ENCODE measurements around the gene PBX2. TPM values are rescaled to one million over a fixed set of nuclear protein-coding genes. Genes with fewer than 3 reads are reported as not detected.

PBX2 gene
- total RNA-seq, 1 donor from 2014 or later: 16.3 TPM

DNA sequence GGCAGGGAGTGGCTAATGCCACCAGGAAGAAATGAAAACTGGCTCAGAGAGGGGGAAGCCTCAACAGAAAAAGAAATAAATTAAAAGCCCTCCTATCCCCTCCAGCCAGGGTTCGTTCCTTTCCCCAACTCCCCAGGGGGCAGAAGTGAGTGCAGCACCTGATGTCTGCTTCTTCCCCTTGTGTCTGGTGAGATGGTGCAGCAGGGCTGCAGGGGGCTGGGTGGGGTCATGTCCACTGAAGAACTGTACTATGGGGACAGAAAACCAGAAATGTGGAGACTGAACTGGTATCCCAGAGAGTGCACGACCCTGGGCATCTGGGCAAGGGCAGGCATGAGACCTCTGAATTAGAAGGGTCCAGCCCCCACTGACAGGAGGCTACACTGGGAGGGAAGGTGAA is 21.7 kb downstream of the PBX2 start:
- DNase-seq (ENCODE audit: low read depth): no peak
- FAIRE-seq: no peak
- no peaks in the 10 kb centered on the region for H3K27me3 ChIP-seq (ENCODE audit: control insufficient read depth, insufficient read depth, low read length)
- TF ChIP-seq, protein P1, sequence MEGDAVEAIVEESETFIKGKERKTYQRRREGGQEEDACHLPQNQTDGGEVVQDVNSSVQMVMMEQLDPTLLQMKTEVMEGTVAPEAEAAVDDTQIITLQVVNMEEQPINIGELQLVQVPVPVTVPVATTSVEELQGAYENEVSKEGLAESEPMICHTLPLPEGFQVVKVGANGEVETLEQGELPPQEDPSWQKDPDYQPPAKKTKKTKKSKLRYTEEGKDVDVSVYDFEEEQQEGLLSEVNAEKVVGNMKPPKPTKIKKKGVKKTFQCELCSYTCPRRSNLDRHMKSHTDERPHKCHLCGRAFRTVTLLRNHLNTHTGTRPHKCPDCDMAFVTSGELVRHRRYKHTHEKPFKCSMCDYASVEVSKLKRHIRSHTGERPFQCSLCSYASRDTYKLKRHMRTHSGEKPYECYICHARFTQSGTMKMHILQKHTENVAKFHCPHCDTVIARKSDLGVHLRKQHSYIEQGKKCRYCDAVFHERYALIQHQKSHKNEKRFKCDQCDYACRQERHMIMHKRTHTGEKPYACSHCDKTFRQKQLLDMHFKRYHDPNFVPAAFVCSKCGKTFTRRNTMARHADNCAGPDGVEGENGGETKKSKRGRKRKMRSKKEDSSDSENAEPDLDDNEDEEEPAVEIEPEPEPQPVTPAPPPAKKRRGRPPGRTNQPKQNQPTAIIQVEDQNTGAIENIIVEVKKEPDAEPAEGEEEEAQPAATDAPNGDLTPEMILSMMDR (IDR thresholded peaks at IDR 0.05; ENCODE audit: insufficient read depth, low read length, severe bottlenecking): no peak
- H3K4me3 ChIP-seq (ENCODE audit: low read depth, low read length): no peak overlapping the region
- peaks cover 16% of the 10 kb centered on the region for H3K36me3 ChIP-seq (ENCODE audit: control insufficient read depth, insufficient read depth, low read length)

DNA sequence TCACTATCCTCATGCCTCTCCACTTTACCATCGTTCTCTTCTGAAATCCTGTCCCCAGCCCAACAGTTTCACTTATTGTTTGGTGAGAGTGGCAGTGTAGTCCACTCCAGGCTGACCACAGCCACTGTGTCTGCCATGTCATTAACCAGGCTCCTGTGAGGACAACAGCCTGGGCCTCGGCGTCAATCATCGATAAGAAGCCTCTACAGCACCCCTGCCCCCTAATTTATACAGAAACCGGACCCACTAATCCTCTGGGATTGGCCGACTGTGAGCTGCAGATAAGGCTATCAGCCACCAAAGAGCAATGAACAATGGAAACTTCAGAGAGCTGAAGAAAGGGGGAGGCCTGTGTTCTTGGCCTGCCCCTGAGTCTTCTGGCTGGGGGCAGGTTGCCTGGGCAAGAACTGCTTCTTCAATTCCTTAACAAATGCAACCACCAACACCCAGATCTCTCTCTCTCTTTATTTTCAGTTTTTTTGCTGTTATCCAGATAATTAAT is 22.2 kb downstream of the PBX2 start:
- no peak for FAIRE-seq
- DNase-seq (ENCODE audit: low read depth): no peak
- no peaks in the 10 kb centered on the region for H3K27me3 ChIP-seq (ENCODE audit: control insufficient read depth, insufficient read depth, low read length)
- peaks cover 18% of the 10 kb centered on the region for H3K36me3 ChIP-seq (ENCODE audit: control insufficient read depth, insufficient read depth, low read length)
- H3K4me3 ChIP-seq (ENCODE audit: low read depth, low read length): no peak overlapping the region
- TF ChIP-seq, protein P1 (IDR thresholded peaks at IDR 0.05; ENCODE audit: insufficient read depth, low read length, severe bottlenecking): no peak

DNA sequence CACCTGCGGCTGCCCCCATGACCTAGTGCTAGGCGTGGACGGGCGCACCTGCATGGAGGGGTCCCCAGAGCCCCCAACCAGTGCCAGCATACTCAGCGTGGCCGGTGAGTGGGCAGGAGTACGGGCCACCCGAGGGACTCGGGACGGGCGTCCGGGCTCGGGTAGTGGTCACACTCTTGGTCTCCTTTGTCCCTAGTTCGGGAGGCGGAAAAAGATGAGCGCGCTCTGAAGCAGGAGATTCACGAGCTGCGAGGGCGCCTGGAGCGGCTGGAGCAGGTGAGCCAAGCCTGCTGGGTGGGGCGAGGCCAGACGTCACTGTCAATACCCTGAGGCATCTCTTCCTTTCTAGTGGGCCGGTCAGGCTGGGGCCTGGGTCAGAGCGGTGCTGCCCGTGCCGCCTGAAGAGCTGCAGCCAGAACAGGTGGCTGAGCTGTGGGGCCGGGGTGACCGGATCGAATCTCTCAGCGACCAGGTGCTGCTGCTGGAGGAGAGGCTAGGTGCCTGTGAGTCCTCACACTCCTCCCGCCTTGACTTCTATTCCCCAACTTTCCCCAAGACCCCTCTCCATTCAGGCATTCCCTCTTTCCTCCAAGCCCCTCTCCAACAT is 22.7 kb downstream of the PBX2 start:
- FAIRE-seq (no peak), DNase-seq (ENCODE audit: low read depth) (no peak)
- no peaks in the 10 kb centered on the region for H3K27me3 ChIP-seq (ENCODE audit: control insufficient read depth, insufficient read depth, low read length)
- H3K36me3 ChIP-seq (ENCODE audit: control insufficient read depth, insufficient read depth, low read length): peaks cover 18% of the 10 kb centered on the region
- no peak overlapping the region for H3K4me3 ChIP-seq (ENCODE audit: low read depth, low read length)
- TF ChIP-seq, protein P1 (IDR thresholded peaks at IDR 0.05; ENCODE audit: insufficient read depth, low read length, severe bottlenecking): no peak

DNA sequence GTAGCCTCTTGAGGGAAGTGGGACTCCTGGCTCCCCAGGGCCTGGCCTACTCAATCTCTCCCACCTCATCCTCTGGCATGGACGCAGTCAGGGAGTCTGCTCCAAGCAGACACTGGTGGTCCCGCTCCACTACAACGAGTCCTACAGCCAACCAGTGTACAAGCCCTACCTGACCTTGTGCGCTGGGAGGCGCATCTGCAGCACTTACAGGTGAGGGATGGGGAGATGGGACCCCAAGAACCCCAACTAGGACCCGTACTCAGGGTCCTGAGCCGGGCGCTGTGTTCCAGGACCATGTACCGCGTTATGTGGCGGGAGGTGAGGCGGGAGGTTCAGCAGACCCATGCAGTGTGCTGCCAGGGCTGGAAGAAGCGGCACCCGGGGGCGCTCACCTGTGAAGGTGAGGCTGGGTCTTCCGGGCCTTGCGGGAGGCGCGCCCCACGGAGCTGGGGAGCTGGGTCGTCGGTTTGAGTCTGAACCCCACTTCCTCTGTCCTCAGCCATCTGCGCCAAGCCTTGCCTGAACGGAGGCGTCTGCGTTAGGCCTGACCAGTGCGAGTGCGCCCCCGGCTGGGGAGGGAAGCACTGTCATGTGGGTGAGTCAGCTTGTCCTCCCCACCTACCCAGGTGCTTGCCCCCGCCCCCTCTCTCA is 23.5 kb downstream of the PBX2 start:
- Histone ChIP-seq H3K27me3 (ENCODE audit: control insufficient read depth, insufficient read depth, low read length) (no peaks in the 10 kb centered on the region), H3K36me3 (ENCODE audit: control insufficient read depth, insufficient read depth, low read length) (peaks cover 18% of the 10 kb centered on the region), H3K4me3 (ENCODE audit: low read depth, low read length) (no peak overlapping the region)
- TF ChIP-seq, protein P1 (IDR thresholded peaks at IDR 0.05; ENCODE audit: insufficient read depth, low read length, severe bottlenecking): no peak
- no peak for FAIRE-seq
- no peak for DNase-seq (ENCODE audit: low read depth)

DNA sequence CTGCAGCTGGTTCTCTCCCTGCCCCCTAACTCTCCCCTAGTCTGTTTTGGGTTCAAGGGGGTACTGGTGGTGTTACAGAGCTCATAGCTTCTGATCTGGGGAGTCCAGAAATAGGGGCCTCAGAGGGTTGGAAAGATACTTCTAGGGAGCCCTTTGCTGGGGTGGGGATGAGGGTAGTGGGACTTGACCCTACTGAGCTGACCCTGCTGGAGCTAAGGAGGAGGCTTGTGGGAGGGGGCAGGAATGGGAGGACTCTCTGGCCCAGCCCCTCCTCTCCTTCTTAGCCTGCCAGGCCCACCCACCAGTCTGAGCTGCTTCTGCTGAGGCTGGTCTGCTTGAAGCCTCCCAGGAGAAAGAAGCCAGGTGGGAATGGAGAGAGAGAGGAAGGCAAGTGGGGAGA is 25.7 kb downstream of the PBX2 start, which contains the start of gene EGFL8:
Gene EGFL8 (plus strand): TSS at position 301 of the 400 bp plus-strand sequence. CDS start 1,571 bp downstream, outside the sequence.
- Histone ChIP-seq H3K4me3 (ENCODE audit: low read depth, low read length) (no peak within 1 kb of the TSS), H3K36me3 (ENCODE audit: control insufficient read depth, insufficient read depth, low read length) (peaks cover 7% of the 10 kb centered on the region), H3K27me3 (ENCODE audit: control insufficient read depth, insufficient read depth, low read length) (no peaks in the 10 kb centered on the region)
- no peak for DNase-seq (ENCODE audit: low read depth)
- TF ChIP-seq, protein P1 (IDR thresholded peaks at IDR 0.05; ENCODE audit: insufficient read depth, low read length, severe bottlenecking): no peak
- no peak for FAIRE-seq
